DOHH2 (cell line): ENCODE measurements around the gene SYNPO2.
A peak's percentile ranks its signal among the peaks of the same experiment; 100 is the strongest.

Experiments used
- H3F3A ChIP-seq: fragments of 200-600 bp; sonication (generic), shearing (Covaris generic); 2 replicates; pipeline ENCODE4 v1.6.0; 2016; ENCODE audit warnings: antibody characterized with exemption, mild to moderate bottlenecking; ENCODE audit not compliant: control insufficient read depth, insufficient read depth
- H3K27ac ChIP-seq: fragments of 200-600 bp; sonication (generic); 2 replicates; pipeline ENCODE4 v1.5.1; 2014; ENCODE audit warnings: low read depth, mild to moderate bottlenecking, low read length, moderate library complexity
- H3K27me3 ChIP-seq: fragments of 200-600 bp; sonication (generic); 2 replicates; pipeline ENCODE4 v1.6.1; 2014; ENCODE audit warnings: mild to moderate bottlenecking, low read length, mixed read lengths; ENCODE audit not compliant: control insufficient read depth
- H3K36me3 ChIP-seq: fragments of 200-600 bp; sonication (generic); 2 replicates; pipeline ENCODE4 v1.6.1; 2014; ENCODE audit warnings: mild to moderate bottlenecking, low read length, moderate library complexity, mixed read lengths; ENCODE audit not compliant: control insufficient read depth
- H3K4me1 ChIP-seq: fragments of 200-600 bp; sonication (generic); 2 replicates; pipeline ENCODE4 v1.6.1; 2014; ENCODE audit warnings: mild to moderate bottlenecking, low read length, mixed read lengths; ENCODE audit not compliant: control insufficient read depth
- H3K4me2 ChIP-seq: fragments of 200-600 bp; sonication (generic); 2 replicates; pipeline ENCODE4 v1.6.0; 2014; ENCODE audit warnings: mild to moderate bottlenecking, low read length, moderate library complexity
- H3K4me3 ChIP-seq: fragments of 200-600 bp; sonication (generic); 2 replicates; pipeline ENCODE4 v1.5.1; 2014; ENCODE audit warnings: mild to moderate bottlenecking, low read length, mixed read lengths
- H3K79me2 ChIP-seq: fragments of 200-600 bp; sonication (generic); 2 replicates; pipeline ENCODE4 v1.6.1; 2014; ENCODE audit warnings: mild to moderate bottlenecking, low read length, mixed read lengths; ENCODE audit not compliant: control insufficient read depth
- H3K9me2 ChIP-seq: fragments of 200-600 bp; sonication (generic); replicated peaks from 2 replicates; pipeline ENCODE4 v1.6.1; 2014; ENCODE audit warnings: mild to moderate bottlenecking, low read length, mixed read lengths; ENCODE audit not compliant: control insufficient read depth
- H3K9me3 ChIP-seq: fragments of 200-600 bp; sonication (generic); 2 replicates; pipeline ENCODE4 v1.6.1; 2014; ENCODE audit warnings: antibody characterized with exemption, low read length, mixed read lengths; ENCODE audit not compliant: control insufficient read depth, insufficient read depth
- H4K20me1 ChIP-seq: fragments of 200-600 bp; sonication (generic); 2 replicates; pipeline ENCODE4 v1.6.0; 2014; ENCODE audit warnings: low read depth, mild to moderate bottlenecking, antibody characterized with exemption, low read length, moderate library complexity; ENCODE audit not compliant: control insufficient read depth, insufficient read depth
- CTCF ChIP-seq: fragments of 200-600 bp; sonication (generic); IDR thresholded peaks from one replicate; pipeline ENCODE4 v1.5.1; 2014; ENCODE audit warnings: antibody characterized with exemption, mild to moderate bottlenecking, low read depth, low read length; ENCODE audit not compliant: poor library complexity, severe bottlenecking
- EZH2phosphoT487 ChIP-seq: fragments of 200-600 bp; sonication (generic); IDR thresholded peaks from 2 replicates; pipeline ENCODE4 v1.6.1; 2017; ENCODE audit warnings: borderline replicate concordance, mild to moderate bottlenecking, antibody characterized with exemption, low read length, moderate library complexity, mixed read lengths

The SYNPO2 gene

DNA sequence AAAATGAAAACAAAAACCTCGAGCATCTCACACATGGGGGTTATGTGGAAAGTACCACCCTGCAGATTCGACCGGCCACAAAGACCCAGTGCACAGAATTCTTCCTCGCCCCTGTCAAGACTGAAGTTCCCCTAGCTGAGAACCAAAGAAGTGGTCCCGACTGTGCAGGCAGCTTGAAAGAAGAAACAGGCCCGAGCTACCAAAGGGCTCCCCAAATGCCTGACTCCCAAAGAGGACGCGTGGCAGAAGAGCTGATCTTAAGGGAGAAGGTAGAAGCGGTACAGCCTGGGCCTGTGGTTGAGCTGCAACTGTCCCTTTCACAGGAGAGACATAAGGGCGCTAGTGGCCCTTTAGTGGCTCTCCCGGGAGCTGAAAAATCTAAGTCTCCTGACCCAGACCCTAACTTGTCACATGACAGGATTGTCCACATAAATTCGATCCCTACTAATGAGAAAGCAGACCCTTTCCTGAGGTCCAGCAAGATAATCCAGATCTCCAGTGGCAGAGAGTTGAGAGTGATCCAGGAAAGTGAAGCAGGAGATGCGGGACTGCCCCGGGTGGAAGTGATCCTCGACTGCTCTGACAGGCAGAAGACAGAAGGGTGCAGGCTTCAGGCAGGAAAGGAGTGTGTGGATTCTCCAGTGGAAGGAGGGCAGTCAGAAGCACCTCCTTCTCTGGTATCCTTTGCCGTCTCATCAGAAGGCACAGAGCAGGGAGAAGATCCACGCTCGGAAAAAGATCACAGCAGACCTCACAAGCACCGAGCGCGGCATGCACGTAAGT is 138.2 kb downstream of the SYNPO2 start:
- Histone ChIP-seq H3K27ac (peak overlapping the region; percentile 55), H3K4me2 (peak overlapping the region; percentile 72), H3F3A (peaks cover 3% of the 10 kb centered on the region; the same call in 1 of the 2 replicates), H3K79me2 (peaks cover 28% of the 10 kb centered on the region), H3K27me3 (no peaks in the 10 kb centered on the region), H3K4me1 (peaks cover 40% of the 10 kb centered on the region), H3K36me3 (peaks cover 14% of the 10 kb centered on the region; the same call in 1 of the 2 replicates), H3K9me2 (no peaks in the 10 kb centered on the region), H4K20me1 (no peaks in the 10 kb centered on the region), H3K4me3 (peak overlapping the region; percentile 65), H3K9me3 (no peaks in the 10 kb centered on the region)
- no peak for TF ChIP-seq EZH2phosphoT487
- TF ChIP-seq CTCF, result peak; percentile 15

DNA sequence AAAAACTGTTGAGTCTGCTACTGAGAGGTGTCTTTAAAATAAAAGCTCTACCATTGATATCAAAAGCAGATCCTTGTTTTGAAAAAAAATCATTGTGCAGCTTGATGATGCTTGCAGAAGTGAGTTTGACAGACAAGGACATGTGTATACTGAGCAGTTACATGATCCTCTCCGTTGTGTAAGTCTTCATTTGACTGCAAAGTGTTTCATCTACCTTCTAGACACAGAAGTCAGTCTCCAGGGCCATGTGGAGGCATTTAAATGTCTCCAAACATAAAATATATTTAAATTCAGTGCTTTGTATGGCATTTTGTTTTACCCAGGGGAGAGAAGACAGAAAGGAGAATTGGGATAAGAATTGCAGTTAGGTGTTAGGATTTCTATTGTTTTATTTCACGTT is 139.2 kb downstream of the SYNPO2 start:
- Histone ChIP-seq H3K4me3 (peak overlapping the region; percentile 65), H4K20me1 (no peaks in the 10 kb centered on the region), H3K9me2 (no peaks in the 10 kb centered on the region), H3K36me3 (peaks cover 18% of the 10 kb centered on the region), H3K27ac (peak overlapping the region; percentile 55), H3K4me1 (peaks cover 47% of the 10 kb centered on the region), H3K9me3 (no peaks in the 10 kb centered on the region), H3K4me2 (peak overlapping the region; percentile 72), H3K79me2 (peaks cover 33% of the 10 kb centered on the region), H3K27me3 (no peaks in the 10 kb centered on the region), H3F3A (peaks cover 3% of the 10 kb centered on the region; the same call in 1 of the 2 replicates)
- TF ChIP-seq CTCF (no peak), EZH2phosphoT487 (no peak)

- H3K4me3 ChIP-seq, result peak overlapping the region; percentile 65
- H3K27me3 ChIP-seq, result no peaks in the 10 kb centered on the region
- H4K20me1 ChIP-seq, result no peaks in the 10 kb centered on the region
- H3K9me2 ChIP-seq, result no peaks in the 10 kb centered on the region
- H3F3A ChIP-seq, result peaks cover 3% of the 10 kb centered on the region; the same call in 1 of the 2 replicates
- H3K79me2 ChIP-seq, result peaks cover 36% of the 10 kb centered on the region
- no peaks in the 10 kb centered on the region for H3K9me3 ChIP-seq
- H3K36me3 ChIP-seq, result peaks cover 22% of the 10 kb centered on the region
- no peak for TF ChIP-seq EZH2phosphoT487
- no peak for TF ChIP-seq CTCF
- H3K4me1 ChIP-seq, result peaks cover 52% of the 10 kb centered on the region
- H3K27ac ChIP-seq, result peak overlapping the region; percentile 55
- H3K4me2 ChIP-seq, result peak overlapping the region; percentile 72
These were observed 139.6 kb downstream of the SYNPO2 start for GRCh38 chr4:119028296-119028695.
